GM23248 (cell line): Measurements from ENCODE around the gene RNF26. TPM values are rescaled to one million over a fixed set of nuclear protein-coding genes. Genes with fewer than 3 reads are reported as not detected.
A peak's percentile ranks its signal among the peaks of the same experiment; 100 is the strongest.

Experiments used
- DNase-seq: peaks from one replicate; pipeline ENCODE4 v3.0.0-alpha.2; 2015
- H2AFZ ChIP-seq: fragments of 200-600 bp; sonication (generic); 2 replicates; pipeline ENCODE4 v1.6.1; 2016; ENCODE audit warnings: antibody characterized with exemption
- H3F3A ChIP-seq: fragments of 200-600 bp; sonication (generic); 2 replicates; pipeline ENCODE4 v1.6.1; 2016; ENCODE audit warnings: mild to moderate bottlenecking, antibody characterized with exemption, mixed run types; ENCODE audit not compliant: insufficient read depth
- H3K27ac ChIP-seq: fragments of 200-600 bp; sonication (generic); 2 replicates; pipeline ENCODE4 v1.5.1; 2016; ENCODE audit warnings: mild to moderate bottlenecking
- H3K27me3 ChIP-seq: fragments of 200-600 bp; sonication (generic); replicated peaks from 2 replicates; pipeline ENCODE4 v1.6.1; 2016; ENCODE audit warnings: mild to moderate bottlenecking; ENCODE audit not compliant: insufficient read depth
- H3K36me3 ChIP-seq: fragments of 200-600 bp; sonication (generic); 2 replicates; pipeline ENCODE4 v1.6.1; 2016; ENCODE audit warnings: low read depth, mild to moderate bottlenecking
- H3K4me1 ChIP-seq: fragments of 200-600 bp; sonication (generic); 2 replicates; pipeline ENCODE4 v1.6.1; 2016; ENCODE audit warnings: mild to moderate bottlenecking; ENCODE audit not compliant: insufficient read depth
- H3K4me2 ChIP-seq: fragments of 200-600 bp; sonication (generic); one replicate; pipeline ENCODE4 v1.6.1; 2016; ENCODE audit warnings: mild to moderate bottlenecking; ENCODE audit not compliant: unreplicated experiment
- H3K4me3 ChIP-seq: fragments of 200-600 bp; sonication (generic); 2 replicates; pipeline ENCODE4 v1.5.1; 2016; ENCODE audit warnings: mild to moderate bottlenecking
- H3K79me2 ChIP-seq: fragments of 200-600 bp; sonication (generic); 2 replicates; pipeline ENCODE4 v1.6.1; 2016; ENCODE audit warnings: mild to moderate bottlenecking; ENCODE audit not compliant: insufficient read depth
- H3K9ac ChIP-seq: fragments of 200-600 bp; sonication (generic); 2 replicates; pipeline ENCODE4 v1.6.1; 2016; ENCODE audit warnings: mild to moderate bottlenecking
- H3K9me2 ChIP-seq: fragments of 200-600 bp; sonication (generic); 2 replicates; pipeline ENCODE4 v1.6.1; 2016; ENCODE audit warnings: mixed run types, mild to moderate bottlenecking, moderate library complexity; ENCODE audit not compliant: insufficient read depth
- H3K9me3 ChIP-seq: fragments of 200-600 bp; sonication (generic); one replicate; pipeline ENCODE4 v1.6.1; 2017; ENCODE audit warnings: low read depth
- H4K20me1 ChIP-seq: fragments of 200-600 bp; sonication (generic); 2 replicates; pipeline ENCODE4 v1.6.0; 2016; ENCODE audit not compliant: insufficient read depth
- EZH2 ChIP-seq: fragments of 200-600 bp; sonication (generic); IDR thresholded peaks from 2 replicates; pipeline ENCODE4 v1.6.1; 2018; ENCODE audit warnings: antibody characterized with exemption, mild to moderate bottlenecking; ENCODE audit not compliant: insufficient read depth, poor library complexity, severe bottlenecking
- EZH2phosphoT487 ChIP-seq: fragments of 200-600 bp; sonication (generic); IDR thresholded peaks from 2 replicates; pipeline ENCODE4 v1.6.1; 2018; ENCODE audit warnings: antibody characterized with exemption, moderate library complexity, mild to moderate bottlenecking, low read depth; ENCODE audit not compliant: insufficient read depth
- WGBS, 2 experiments: methylation state at CpG; one replicate each; pipeline ENCODE4 v1.1.6; 2015 to 2017; ENCODE audit warnings: low lambda C conversion rate in 2 of 2, low coverage in 1 of 2; ENCODE audit errors: missing lambda C conversion rate in 2 of 2; 5-methylcytosine and 5-hydroxymethylcytosine counted together
- in situ Hi-C: fragments of 300-500 bp; cut with MboI; formaldehyde crosslinking; loops from 2 replicates; pipeline ENCODE4 v1.15.0; 2020
- polyA plus RNA-seq: library from polyadenylated mRNA; unstranded; fragments of >200 nt; fragmentation: Nextera tagmentation; extraction: Ambion mirVana; gene quantifications from 2 replicates; pipeline ENCODE4 v1.2.1, GENCODE V29; 2016
- total RNA-seq: library from RNA; depleted of rRNA; stranded (reverse); fragments of >200 nt; shearing (Covaris generic); gene quantifications from 2 replicates; pipeline ENCODE4 v1.2.3, GENCODE V29; 2014

The RNF26 gene
- total and polyA plus RNA-seq, 2 experiments from 2014 or later: 8.0 to 49.5 TPM

DNA sequence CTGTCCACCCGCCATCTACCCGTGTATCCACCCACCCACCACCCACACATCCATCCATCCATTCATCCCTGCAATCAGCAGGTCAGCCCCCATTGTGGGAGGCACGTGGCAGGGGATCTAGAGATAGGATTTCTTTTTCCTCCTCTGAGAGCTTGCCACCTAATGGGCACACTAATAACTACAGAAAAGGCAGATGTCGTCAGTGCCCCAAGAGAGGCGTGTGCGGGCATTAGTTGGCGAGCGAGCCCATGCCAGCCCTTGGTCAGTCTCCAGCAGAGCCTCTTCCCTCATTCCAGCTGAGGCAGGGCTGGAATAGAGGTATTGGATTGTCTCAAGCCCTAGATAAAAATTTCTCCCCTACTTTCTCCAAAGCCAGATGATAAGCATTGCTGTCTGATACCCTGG is 37.5 kb downstream of the RNF26 start:
- DNase-seq: no peak
- no peak overlapping the region for H3K4me2 ChIP-seq
- H3K9me3 ChIP-seq: no peaks in the 10 kb centered on the region
- no peaks in the 10 kb centered on the region for H4K20me1 ChIP-seq
- H3K36me3 ChIP-seq: no peaks in the 10 kb centered on the region
- peaks cover 23% of the 10 kb centered on the region for H3K4me1 ChIP-seq
- no peak overlapping the region for H3K9ac ChIP-seq
- no peaks in the 10 kb centered on the region for H3F3A ChIP-seq
- 74 to 76% methylated on average over 8 of the region's 8 CpGs for WGBS, 2 experiments
- no peak overlapping the region for H2AFZ ChIP-seq
- H3K9me2 ChIP-seq: no peaks in the 10 kb centered on the region
- no peak overlapping the region for H3K4me3 ChIP-seq
- TF ChIP-seq EZH2phosphoT487: no peak
- no peak for TF ChIP-seq EZH2
- no peak overlapping the region for H3K27ac ChIP-seq
- no peaks in the 10 kb centered on the region for H3K79me2 ChIP-seq
- in situ Hi-C loops: no loop called here
- no peaks in the 10 kb centered on the region; the same call in 1 of the 2 replicates for H3K27me3 ChIP-seq

DNA sequence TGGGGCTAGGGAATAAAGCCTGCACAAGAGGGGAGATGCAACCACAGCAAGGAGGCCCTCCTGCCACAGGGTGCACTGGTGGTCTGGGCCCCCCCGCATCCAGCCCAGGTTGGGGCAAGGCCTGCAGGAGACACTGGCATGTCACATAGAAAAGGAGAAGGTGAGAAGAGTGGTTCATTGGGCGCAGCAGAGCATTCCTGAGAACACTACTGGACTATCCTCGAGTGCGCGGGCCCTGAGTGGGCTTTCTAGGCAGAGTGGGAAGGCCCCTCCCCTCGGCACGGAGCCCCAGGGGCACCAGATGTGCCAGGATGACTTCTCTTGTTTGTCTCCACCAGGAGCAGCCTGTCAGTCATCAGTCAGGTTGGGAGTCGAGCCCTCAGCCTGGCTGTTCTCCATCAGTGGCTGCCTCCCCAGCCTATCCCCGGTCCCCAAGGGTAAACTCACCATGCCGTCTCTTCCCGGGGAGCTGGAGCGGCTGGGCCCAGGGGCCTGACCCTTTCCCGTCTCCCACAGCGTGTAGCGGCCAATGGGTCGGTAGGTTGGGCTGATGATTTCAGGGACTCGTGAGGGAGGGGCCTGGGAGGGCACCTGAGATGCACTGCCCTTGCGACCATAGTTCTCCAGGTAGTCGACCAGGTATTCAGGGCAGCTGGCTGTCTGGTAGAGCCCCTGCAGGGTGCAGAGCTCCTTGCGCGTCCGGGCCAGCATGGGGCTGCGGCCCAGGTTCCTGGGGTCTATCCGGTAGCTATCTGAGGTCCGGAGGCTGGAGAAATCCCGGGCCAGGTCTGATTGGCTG is 38.1 kb downstream of the RNF26 start:
- DNase-seq: no peak
- Histone ChIP-seq H3K27me3 (no peaks in the 10 kb centered on the region; the same call in 1 of the 2 replicates), H3K36me3 (no peaks in the 10 kb centered on the region), H2AFZ (no peak overlapping the region), H3K4me3 (no peak overlapping the region), H3K9ac (no peak overlapping the region), H3K79me2 (no peaks in the 10 kb centered on the region), H3K4me2 (no peak overlapping the region), H3K27ac (no peak overlapping the region), H3K9me3 (no peaks in the 10 kb centered on the region), H4K20me1 (no peaks in the 10 kb centered on the region), H3F3A (no peaks in the 10 kb centered on the region), H3K9me2 (no peaks in the 10 kb centered on the region), H3K4me1 (peaks cover 23% of the 10 kb centered on the region)
- TF ChIP-seq EZH2: no peak
- in situ Hi-C loops: no loop called here
- 86 to 92% methylated on average over 26 of the region's 26 CpGs for WGBS, 2 experiments

DNA sequence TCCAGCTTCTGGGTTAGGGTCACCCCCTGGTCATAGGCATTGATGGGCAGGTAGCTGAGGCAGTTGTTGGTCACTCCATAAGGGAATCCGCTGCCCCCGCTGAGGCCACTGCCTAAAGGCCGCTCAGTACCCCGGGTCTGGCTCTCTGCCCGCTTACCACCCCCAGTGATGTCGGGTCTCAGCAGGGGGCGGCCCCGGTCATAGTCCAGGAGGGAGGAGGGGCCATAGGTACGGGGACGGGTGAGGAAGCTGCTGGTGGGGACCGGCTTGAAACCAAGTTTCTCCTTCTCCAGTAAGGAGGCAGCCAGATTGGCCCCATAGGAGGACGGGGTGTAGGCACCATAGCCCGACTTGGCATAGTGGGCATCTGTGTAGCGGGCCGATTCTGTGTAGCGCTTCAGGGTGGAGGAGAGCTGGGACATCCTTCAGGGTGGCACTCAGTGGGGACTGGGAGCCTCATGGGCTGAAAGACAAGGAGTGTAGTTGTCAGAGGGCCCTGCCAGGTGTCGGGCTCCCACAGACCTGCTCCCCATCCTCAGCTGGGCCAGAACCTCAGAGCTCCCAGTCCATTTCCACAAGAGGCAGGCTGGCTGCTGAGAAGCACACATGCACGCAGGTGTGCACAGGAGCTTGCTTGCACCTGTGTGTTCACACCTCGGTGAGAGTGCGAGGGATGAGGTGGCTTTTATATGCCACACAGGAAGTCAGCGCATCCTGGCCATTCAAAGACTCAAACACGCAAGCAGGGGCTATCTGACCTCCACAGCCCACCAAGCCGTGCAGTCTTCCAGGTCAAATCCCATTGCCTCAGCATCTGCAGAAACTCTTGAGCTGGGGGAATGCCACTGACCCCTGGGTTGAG is 39.0 kb downstream of the RNF26 start:
- no peak overlapping the region for H3K4me2 ChIP-seq
- in situ Hi-C loops: no loop called here
- TF ChIP-seq EZH2 (no peak), EZH2phosphoT487 (no peak)
- H2AFZ ChIP-seq: no peak overlapping the region
- H3K27ac ChIP-seq: no peak overlapping the region
- no peaks in the 10 kb centered on the region for H3K79me2 ChIP-seq
- H3K4me3 ChIP-seq: no peak overlapping the region
- 82 to 85% methylated on average over 21 to 23 of the region's 23 CpGs for WGBS, 2 experiments
- no peaks in the 10 kb centered on the region for H3F3A ChIP-seq
- no peak overlapping the region for H3K9ac ChIP-seq
- H3K36me3 ChIP-seq: no peaks in the 10 kb centered on the region
- no peaks in the 10 kb centered on the region for H3K9me2 ChIP-seq
- peaks cover 23% of the 10 kb centered on the region for H3K4me1 ChIP-seq
- H3K9me3 ChIP-seq: no peaks in the 10 kb centered on the region
- no peak for DNase-seq
- H4K20me1 ChIP-seq: no peaks in the 10 kb centered on the region
- H3K27me3 ChIP-seq: no peaks in the 10 kb centered on the region; the same call in 1 of the 2 replicates

DNA sequence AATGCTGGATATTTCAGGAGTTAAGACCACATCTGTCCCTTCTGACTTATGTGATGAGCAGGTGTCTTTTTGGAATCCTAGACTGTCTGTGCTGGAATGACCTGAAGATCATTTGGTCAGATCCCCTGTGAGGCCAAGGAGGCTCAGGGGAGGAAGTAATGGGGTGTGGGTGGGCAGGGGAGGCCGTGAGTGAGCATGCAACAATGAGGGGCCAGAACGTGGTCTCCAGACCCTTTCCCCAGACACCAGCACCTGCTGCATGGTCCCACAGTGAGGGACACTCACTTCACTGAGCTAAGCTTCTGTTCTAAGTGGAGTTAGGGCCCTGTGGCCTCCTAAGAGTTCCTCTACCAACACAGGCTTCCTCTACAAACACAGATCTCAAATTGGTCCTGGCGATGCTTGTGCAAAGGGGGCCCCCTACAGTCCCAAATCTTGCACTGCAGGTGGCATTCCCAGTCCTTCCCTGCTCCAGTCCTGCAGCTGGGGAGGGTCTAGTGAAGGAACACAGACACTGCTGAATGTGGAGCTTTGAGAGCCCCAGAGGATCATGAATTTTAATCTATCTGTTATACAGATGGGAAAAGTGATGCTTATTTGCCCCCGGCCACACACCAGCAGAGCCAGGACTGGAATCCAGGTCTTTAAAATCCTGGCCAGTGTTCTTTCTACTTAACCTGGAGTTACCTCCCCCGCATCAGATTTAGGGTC is 39.7 kb downstream of the RNF26 start:
- TF ChIP-seq EZH2phosphoT487: no peak
- no peak for TF ChIP-seq EZH2
- no peaks in the 10 kb centered on the region for H3K27me3 ChIP-seq
- no peaks in the 10 kb centered on the region for H3K79me2 ChIP-seq
- H3K4me1 ChIP-seq: peaks cover 23% of the 10 kb centered on the region
- H3K36me3 ChIP-seq: no peaks in the 10 kb centered on the region
- peak; percentile 83 for DNase-seq
- no peak overlapping the region for H3K9ac ChIP-seq
- no peaks in the 10 kb centered on the region for H4K20me1 ChIP-seq
- WGBS, 2 experiments: 45 to 47% methylated on average over 5 of the region's 5 CpGs
- in situ Hi-C loops: no loop called here
- H3K9me2 ChIP-seq: no peaks in the 10 kb centered on the region
- H3K27ac ChIP-seq: no peak overlapping the region
- H3K9me3 ChIP-seq: no peaks in the 10 kb centered on the region
- no peak overlapping the region for H3K4me2 ChIP-seq
- H3K4me3 ChIP-seq: no peak overlapping the region
- H3F3A ChIP-seq: no peaks in the 10 kb centered on the region
- H2AFZ ChIP-seq: no peak overlapping the region
